ENCODE measurements around the gene MED9. TPM values are rescaled to one million over a fixed set of nuclear protein-coding genes. Genes with fewer than 3 reads are reported as not detected.

Gene MED9
- total RNA-seq, 3 donors from 2014 or later (not counting 1 experiment from before 2014, with no cell fraction given): 19.8 to 23.5 (median 22.3) TPM

DNA sequence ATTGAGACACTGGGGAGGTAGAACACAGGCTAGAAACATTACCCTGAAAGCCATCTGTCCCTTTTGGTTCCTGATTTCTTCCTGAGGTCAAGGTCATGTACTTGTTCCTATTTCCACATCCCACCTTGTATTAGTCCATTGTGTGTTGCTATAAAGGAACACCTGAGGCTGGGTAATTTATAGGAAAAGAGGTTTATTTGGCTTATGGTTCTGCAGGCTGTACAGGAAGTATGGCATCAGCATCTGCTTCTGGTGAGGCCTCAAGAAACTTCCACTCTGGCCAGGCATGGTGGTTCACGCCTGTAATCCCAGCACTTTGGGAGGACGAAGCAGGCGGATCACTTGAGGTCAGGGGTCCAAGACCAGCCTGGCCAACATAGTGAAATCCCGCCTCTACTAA lies 7.4 kb upstream of the MED9 start:
- TF ChIP-seq, protein P1, sequence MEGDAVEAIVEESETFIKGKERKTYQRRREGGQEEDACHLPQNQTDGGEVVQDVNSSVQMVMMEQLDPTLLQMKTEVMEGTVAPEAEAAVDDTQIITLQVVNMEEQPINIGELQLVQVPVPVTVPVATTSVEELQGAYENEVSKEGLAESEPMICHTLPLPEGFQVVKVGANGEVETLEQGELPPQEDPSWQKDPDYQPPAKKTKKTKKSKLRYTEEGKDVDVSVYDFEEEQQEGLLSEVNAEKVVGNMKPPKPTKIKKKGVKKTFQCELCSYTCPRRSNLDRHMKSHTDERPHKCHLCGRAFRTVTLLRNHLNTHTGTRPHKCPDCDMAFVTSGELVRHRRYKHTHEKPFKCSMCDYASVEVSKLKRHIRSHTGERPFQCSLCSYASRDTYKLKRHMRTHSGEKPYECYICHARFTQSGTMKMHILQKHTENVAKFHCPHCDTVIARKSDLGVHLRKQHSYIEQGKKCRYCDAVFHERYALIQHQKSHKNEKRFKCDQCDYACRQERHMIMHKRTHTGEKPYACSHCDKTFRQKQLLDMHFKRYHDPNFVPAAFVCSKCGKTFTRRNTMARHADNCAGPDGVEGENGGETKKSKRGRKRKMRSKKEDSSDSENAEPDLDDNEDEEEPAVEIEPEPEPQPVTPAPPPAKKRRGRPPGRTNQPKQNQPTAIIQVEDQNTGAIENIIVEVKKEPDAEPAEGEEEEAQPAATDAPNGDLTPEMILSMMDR (IDR thresholded peaks at IDR 0.05): no peak
- ATAC-seq: no peak
- Mint-ChIP-seq H3K36me3 (no peaks in the 10 kb centered on the region), H3K4me3 (no peak overlapping the region), H3K4me1 (no peaks in the 10 kb centered on the region), H3K9me3 (no peaks in the 10 kb centered on the region), H3K27ac (no peak overlapping the region), H3K27me3 (ENCODE audit: low read depth in 2 of 2) (peaks cover 9 to 19% of the 10 kb centered on the region in 2 donors)
- Histone ChIP-seq H3K27me3 (ENCODE audit: control insufficient read depth, insufficient read depth, low read length) (peaks cover 3% of the 10 kb centered on the region), H3K4me3 (ENCODE audit: low read length) (no peak overlapping the region), H3K36me3 (ENCODE audit: control insufficient read depth, insufficient read depth, low read length) (no peaks in the 10 kb centered on the region), H3K9me3 (ENCODE audit: control insufficient read depth, insufficient read depth, low read length) (no peaks in the 10 kb centered on the region), H3K27ac (ENCODE audit: low read length) (no peak overlapping the region), H3K4me1 (ENCODE audit: control insufficient read depth, insufficient read depth, low read length) (no peaks in the 10 kb centered on the region)
- WGBS (ENCODE audit: insufficient coverage): 96% methylated on average over 4 of the region's 4 CpGs
- intact Hi-C loops (cut with micrococcal nuclease): no loop called here
- DNase-seq: no peak

DNA sequence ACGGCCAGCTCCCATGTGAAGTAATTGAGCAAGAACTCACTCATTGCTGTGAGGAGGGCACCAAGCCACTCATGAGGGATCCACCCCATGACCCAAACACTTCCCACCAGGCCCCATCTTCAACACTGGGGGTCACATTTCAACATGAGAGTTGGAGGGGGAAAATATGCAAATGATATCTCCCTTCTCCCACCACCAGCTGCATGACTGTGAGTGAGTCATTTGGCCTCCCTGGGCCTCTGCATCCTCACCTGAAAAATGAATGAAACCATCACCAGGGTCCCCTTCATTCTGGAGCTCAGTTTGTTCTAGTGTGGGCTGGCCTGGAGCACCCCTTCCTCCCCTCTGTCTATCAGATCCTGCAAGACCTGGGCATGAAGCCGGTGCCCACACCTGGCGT lies 6.8 kb upstream of the MED9 start:
- no peaks in the 10 kb centered on the region for H3K36me3 Mint-ChIP-seq
- H3K4me1 ChIP-seq (ENCODE audit: control insufficient read depth, insufficient read depth, low read length): no peaks in the 10 kb centered on the region
- H3K4me3 ChIP-seq (ENCODE audit: low read length): no peak overlapping the region
- H3K27me3 Mint-ChIP-seq (ENCODE audit: low read depth in 2 of 2): peaks cover 3 to 16% of the 10 kb centered on the region in 2 donors
- intact Hi-C loops (cut with micrococcal nuclease): no loop called here
- WGBS (ENCODE audit: insufficient coverage): 82% methylated on average over 3 of the region's 3 CpGs
- TF ChIP-seq, protein P1 (IDR thresholded peaks at IDR 0.05): no peak
- H3K36me3 ChIP-seq (ENCODE audit: control insufficient read depth, insufficient read depth, low read length): no peaks in the 10 kb centered on the region
- no peaks in the 10 kb centered on the region for H3K9me3 Mint-ChIP-seq
- no peaks in the 10 kb centered on the region for H3K4me1 Mint-ChIP-seq
- H3K27ac ChIP-seq (ENCODE audit: low read length): no peak overlapping the region
- H3K27me3 ChIP-seq (ENCODE audit: control insufficient read depth, insufficient read depth, low read length): peaks cover under 1% of the 10 kb centered on the region
- no peak for ATAC-seq
- H3K9me3 ChIP-seq (ENCODE audit: control insufficient read depth, insufficient read depth, low read length): no peaks in the 10 kb centered on the region
- DNase-seq: no peak
- no peak overlapping the region for H3K4me3 Mint-ChIP-seq
- no peak overlapping the region for H3K27ac Mint-ChIP-seq

DNA sequence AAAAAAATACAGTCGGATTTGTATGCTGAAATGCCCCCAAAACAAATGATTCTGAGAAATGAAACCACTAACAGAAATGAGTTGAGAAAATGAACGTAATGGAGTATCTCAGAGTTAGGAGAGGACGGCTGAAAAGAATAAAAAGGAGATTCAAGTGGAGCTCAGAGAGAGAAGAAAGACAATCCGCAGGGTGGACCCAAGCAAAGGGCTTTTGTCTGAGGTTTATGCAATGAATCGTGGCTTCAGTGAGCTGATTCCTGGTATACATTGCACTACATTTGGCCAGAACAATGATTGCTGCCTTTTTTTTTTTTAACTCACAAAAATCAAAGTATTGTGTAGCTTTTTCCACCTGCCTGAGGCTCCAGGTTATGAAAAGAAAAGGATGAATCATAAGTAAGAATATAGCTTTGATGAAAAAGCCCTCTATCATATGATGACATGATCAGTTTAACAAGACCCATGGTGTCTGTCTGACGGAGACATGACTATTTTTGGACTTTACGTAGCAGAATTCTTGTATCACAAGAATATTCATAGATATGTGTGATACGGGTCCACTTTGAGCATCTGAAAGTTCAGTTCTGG lies 4.4 kb upstream of the MED9 start:
- intact Hi-C loops (cut with micrococcal nuclease): no loop called here
- Histone ChIP-seq H3K4me1 (ENCODE audit: control insufficient read depth, insufficient read depth, low read length) (peaks cover 12% of the 10 kb centered on the region), H3K27me3 (ENCODE audit: control insufficient read depth, insufficient read depth, low read length) (no peaks in the 10 kb centered on the region), H3K9me3 (ENCODE audit: control insufficient read depth, insufficient read depth, low read length) (no peaks in the 10 kb centered on the region), H3K27ac (ENCODE audit: low read length) (no peak overlapping the region), H3K4me3 (ENCODE audit: low read length) (no peak overlapping the region), H3K36me3 (ENCODE audit: control insufficient read depth, insufficient read depth, low read length) (no peaks in the 10 kb centered on the region)
- ATAC-seq: no peak
- Mint-ChIP-seq H3K9me3 (no peaks in the 10 kb centered on the region), H3K4me3 (no peak overlapping the region), H3K4me1 (peaks cover 5 to 20% of the 10 kb centered on the region in 2 donors), H3K36me3 (no peaks in the 10 kb centered on the region), H3K27me3 (ENCODE audit: low read depth in 2 of 2) (peaks cover 0 to 14% of the 10 kb centered on the region in 2 donors), H3K27ac (no peak overlapping the region)
- TF ChIP-seq, protein P1 (IDR thresholded peaks at IDR 0.05): no peak
- no peak for DNase-seq
- WGBS (ENCODE audit: insufficient coverage): 75% methylated on average over 8 of the region's 8 CpGs

DNA sequence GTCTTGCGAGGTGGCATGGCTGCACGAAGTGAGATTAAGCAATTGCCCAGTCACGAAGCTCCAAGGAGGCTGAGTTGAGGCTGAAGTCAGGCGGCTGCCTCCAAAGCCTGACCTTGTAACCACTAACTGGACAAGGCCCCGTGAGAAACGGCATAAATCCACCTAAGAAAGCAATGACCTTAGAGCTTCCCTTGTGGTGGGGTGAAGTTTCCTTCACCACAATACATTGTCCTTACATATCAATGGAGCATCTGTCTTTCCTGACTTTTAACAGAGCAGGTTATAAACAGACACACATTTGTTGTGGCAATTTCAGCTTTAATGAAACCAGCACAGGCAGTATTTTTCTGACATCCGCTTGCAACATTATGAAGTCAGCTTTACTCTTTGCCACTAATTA lies 2.5 kb upstream of the MED9 start:
- 94% methylated on average over 6 of the region's 7 CpGs for WGBS (ENCODE audit: insufficient coverage)
- H3K27ac Mint-ChIP-seq: no peak overlapping the region
- no peak for DNase-seq
- ATAC-seq: no peak
- no peak overlapping the region for H3K27ac ChIP-seq (ENCODE audit: low read length)
- no peaks in the 10 kb centered on the region for H3K9me3 Mint-ChIP-seq
- no peaks in the 10 kb centered on the region for H3K27me3 ChIP-seq (ENCODE audit: control insufficient read depth, insufficient read depth, low read length)
- H3K4me3 Mint-ChIP-seq: no peak overlapping the region
- peaks cover 19% of the 10 kb centered on the region for H3K4me1 ChIP-seq (ENCODE audit: control insufficient read depth, insufficient read depth, low read length)
- H3K4me3 ChIP-seq (ENCODE audit: low read length): no peak overlapping the region
- no peaks in the 10 kb centered on the region for H3K9me3 ChIP-seq (ENCODE audit: control insufficient read depth, insufficient read depth, low read length)
- no peaks in the 10 kb centered on the region for H3K36me3 ChIP-seq (ENCODE audit: control insufficient read depth, insufficient read depth, low read length)
- no peaks in the 10 kb centered on the region for H3K36me3 Mint-ChIP-seq
- peaks cover 0 to 13% of the 10 kb centered on the region in 2 donors for H3K27me3 Mint-ChIP-seq (ENCODE audit: low read depth in 2 of 2)
- TF ChIP-seq, protein P1 (IDR thresholded peaks at IDR 0.05): no peak
- intact Hi-C loops (cut with micrococcal nuclease): no loop called here
- peaks cover 12 to 30% of the 10 kb centered on the region in 2 donors for H3K4me1 Mint-ChIP-seq
